HepG2 (cell line): ENCODE results near the gene CLCNKA. TPM values are rescaled to one million over a fixed set of nuclear protein-coding genes. Genes with fewer than 3 reads are reported as not detected.

Experiments used
- ATAC-seq: fragments of 200-7000 bp; cut with Tn5 transposase; 3 replicates; pipeline ENCODE4 v1.9.1; 2020; ENCODE audit warnings: mild to moderate bottlenecking, moderate library complexity
- BruUV-seq: library from RNA; stranded (reverse); fragments of 400-500 nt; replicated peaks from 2 replicates; lab custom pipeline; 2021; lab: Mats Ljungman, UMichigan
- CTCF ChIA-PET: fragments of 300-600 bp; formaldehyde crosslinking; extraction: SDS; loops from one replicate; lab custom pipeline; 2021; ENCODE audit warnings: low total read pairs, inconsistent platforms, low intra/inter-chr PET ratio; lab: Yijun Ruan, JAX
- POLR2A ChIA-PET: fragments of 350-600 bp; sonication (Branson Sonifier 250); formaldehyde crosslinking; loops from one replicate; lab custom pipeline; 2020; ENCODE audit warnings: antibody characterized with exemption, inconsistent platforms; lab: Yijun Ruan, JAX
- DNase-seq: peaks from one replicate; pipeline ENCODE4 v3.0.0-alpha.2; 2015; ENCODE audit warnings: low spot score
- FAIRE-seq: peaks from 3 replicates; lab custom pipeline; 2011; peaks lifted over from hg19 to GRCh38; lab: Jason Lieb, UNC
- H2AFZ ChIP-seq: one replicate; pipeline ENCODE4 v1.6.1; 2011; ENCODE audit warnings: low read length, inconsistent platforms
- H3K27ac ChIP-seq: fragments of 300-600 bp; 3 replicates; pipeline ENCODE4 v1.8.0; 2011; ENCODE audit warnings: mixed run types, mild to moderate bottlenecking, mixed read lengths, low read length, inconsistent platforms; ENCODE audit not compliant: insufficient read depth; ENCODE audit errors: extremely low read length
- H3K27me3 ChIP-seq, 2 experiments: fragments of 200-600 bp in 1 of 2; 2 replicates in 1 of 2; 3 replicates in 1 of 2; pipeline versions ENCODE4 v1.6.0 to v1.8.0; 2011; ENCODE audit warnings: low read length in 2 of 2, mild to moderate bottlenecking in 2 of 2, moderate library complexity in 2 of 2, inconsistent platforms in 1 of 2; ENCODE audit not compliant: insufficient read depth in 2 of 2, control insufficient read depth in 1 of 2
- H3K36me3 ChIP-seq, 2 experiments: fragments of 200-600 bp in 1 of 2; replicated peaks in 1 of 2; 2 replicates in 1 of 2; 3 replicates in 1 of 2; pipeline versions ENCODE4 v1.5.1 to v1.8.0; 2011; ENCODE audit warnings: low read length in 2 of 2, inconsistent platforms in 1 of 2; ENCODE audit not compliant: insufficient read depth in 2 of 2, control insufficient read depth in 1 of 2
- H3K4me1 ChIP-seq: 2 replicates; pipeline ENCODE4 v1.5.1; 2012; ENCODE audit warnings: low read length, inconsistent platforms; ENCODE audit not compliant: insufficient read depth
- H3K4me2 ChIP-seq: 2 replicates; pipeline ENCODE4 v1.6.0; 2011; ENCODE audit warnings: low read depth, low read length, inconsistent platforms
- H3K4me3 ChIP-seq, 3 experiments: fragments of 200-600 bp in 1 of 3; sonication (generic), shearing (Covaris generic) in 1 of 3; replicated peaks in 1 of 3; 2 replicates each; pipeline ENCODE4 v1.5.1; 2011 to 2016; ENCODE audit warnings: low read length in 3 of 3, inconsistent platforms in 2 of 3, low read depth in 2 of 3, mild to moderate bottlenecking in 2 of 3, control low read depth in 1 of 3, mixed read lengths in 1 of 3; ENCODE audit not compliant: insufficient read depth in 1 of 3
- H3K79me2 ChIP-seq: one replicate; pipeline ENCODE4 v1.6.1; 2011; ENCODE audit warnings: low read length, inconsistent platforms; ENCODE audit not compliant: insufficient read depth
- H3K9ac ChIP-seq: 2 replicates; pipeline ENCODE4 v1.6.0; 2011; ENCODE audit warnings: mild to moderate bottlenecking, low read depth, low read length, inconsistent platforms; ENCODE audit not compliant: insufficient read depth
- H3K9me3 ChIP-seq: 2 replicates; pipeline ENCODE4 v1.5.1; 2012; ENCODE audit warnings: mild to moderate bottlenecking, low read length
- H4K20me1 ChIP-seq: 2 replicates; pipeline ENCODE4 v1.6.0; 2011; ENCODE audit warnings: inconsistent platforms, mild to moderate bottlenecking, low read length, moderate library complexity; ENCODE audit not compliant: insufficient read depth
- ARID3A ChIP-seq: IDR thresholded peaks from 2 replicates; pipeline ENCODE4 v1.6.1; 2012; ENCODE audit warnings: low read depth, low read length, improper control_type of control experiment
- CHCHD3 ChIP-seq: sonication (generic); formaldehyde crosslinking; IDR thresholded peaks from 2 replicates; pipeline ENCODE4 v1.8.0; 2022; ENCODE audit warnings: mild to moderate bottlenecking, missing genetic modification reagents, moderate library complexity
- EHMT2 ChIP-seq: fragments of 200-600 bp; sonication (generic); IDR thresholded peaks from 2 replicates; pipeline ENCODE4 v1.7.0; 2017; ENCODE audit warnings: antibody characterized with exemption, low read depth, low read length, borderline replicate concordance
- FOXP1 ChIP-seq, 2 experiments: fragments of 450-650 bp in 1 of 2; IDR thresholded peaks; 2 replicates each; pipeline ENCODE4 v1.6.1; 2017 to 2018; ENCODE audit warnings: antibody characterized with exemption in 1 of 2
- HDAC2 ChIP-seq: sonication (generic); formaldehyde crosslinking; IDR thresholded peaks from 2 replicates; pipeline ENCODE4 v1.4.0; 2020; ENCODE audit warnings: missing genetic modification reagents
- NCOA5 ChIP-seq: sonication (generic); formaldehyde crosslinking; IDR thresholded peaks from 2 replicates; pipeline ENCODE4 v1.4.0; 2020; ENCODE audit warnings: missing genetic modification reagents
- NR1H2 ChIP-seq: sonication (generic); formaldehyde crosslinking; IDR thresholded peaks from 2 replicates; pipeline ENCODE4 v1.8.1; 2022; ENCODE audit warnings: low read depth, missing genetic modification reagents, borderline replicate concordance
- ZNF138 ChIP-seq: sonication (generic); formaldehyde crosslinking; IDR thresholded peaks from 2 replicates; pipeline ENCODE4 v1.5.0; 2020; ENCODE audit warnings: mild to moderate bottlenecking, low read depth, missing genetic modification reagents
- ZNF343 ChIP-seq: sonication (generic); formaldehyde crosslinking; IDR thresholded peaks from 2 replicates; pipeline ENCODE4 v1.4.0; 2020; ENCODE audit warnings: mild to moderate bottlenecking, missing genetic modification reagents
- ZNF354B ChIP-seq: sonication (generic); formaldehyde crosslinking; IDR thresholded peaks from 2 replicates; pipeline ENCODE4 v1.8.0; 2022; ENCODE audit warnings: mild to moderate bottlenecking, missing genetic modification reagents
- ZNF574 ChIP-seq: sonication (generic); formaldehyde crosslinking; IDR thresholded peaks from 2 replicates; pipeline ENCODE4 v1.4.0; 2020; ENCODE audit warnings: missing genetic modification reagents
- WGBS: methylation state at CpG from one replicate; pipeline ENCODE4 v1.1.6; 2017; ENCODE audit warnings: low lambda C conversion rate; 5-methylcytosine and 5-hydroxymethylcytosine counted together
- in situ Hi-C: cut with HindIII; loops from 2 replicates; pipeline ENCODE4 v1.10.0; 2017; ENCODE audit warnings: low pct_unique_long_range_greater_than_20kb; ENCODE audit not compliant: extremely low pct_ligation_motif_present
- intact Hi-C: fragments of 100-400 bp; cut with micrococcal nuclease; formaldehyde crosslinking; loops from one replicate; pipeline ENCODE4 v1.10.0; 2022; ENCODE audit not compliant: unreplicated experiment
- polyA plus RNA-seq, 8 experiments: library from polyadenylated mRNA; depleted of rRNA in 3 of 8; stranded (reverse) in 7 of 8; unstranded in 1 of 8; fragments of >200 nt; fragmentation: Illumina TruSeq in 4 of 8; extraction: Trizol in 4 of 8; gene quantifications; 2 replicates each; pipeline versions ENCODE4 v1.2.1 to v1.2.3, GENCODE V29; 2011 to 2016; ENCODE audit warnings: low read depth in 4 of 8, missing spikeins in 1 of 8, mixed read lengths in 1 of 8; ENCODE audit not compliant: insufficient read depth in 1 of 8
- total RNA-seq, 5 experiments: library from RNA; depleted of rRNA; stranded (reverse); fragments of >200 nt; fragmentation: Illumina TruSeq; extraction: Trizol; gene quantifications; 2 replicates each; pipeline ENCODE4 v1.2.3, GENCODE V29; 2016; ENCODE audit warnings: low read depth in 1 of 5

Gene CLCNKA
- total and polyA plus RNA-seq, 2 of the 13 experiments (the other 11 are each of a cell fraction or from before 2014, with no cell fraction given), result 0.03 TPM; not detected in 1

- in situ Hi-C loops (no loop called here), intact Hi-C loops (loop anchor here (10.0 kb wide), 1 partner anchor 72 kb away; no protein-coding TSS in a partner anchor)
- H3K9me3 ChIP-seq, result no peaks in the 10 kb centered on the region
- no peaks in the 10 kb centered on the region for H3K36me3 ChIP-seq
- POLR2A ChIA-PET, result no interaction called here
- no peaks in the 10 kb centered on the region for H4K20me1 ChIP-seq
- ATAC-seq (peak; percentile 13; the same call in 2 of the 3 replicates), DNase-seq (no peak), FAIRE-seq (no peak)
- CTCF ChIA-PET, result interaction anchor here (1.2 kb wide), 1 partner anchor 172 kb away, joined by 5 read pairs; no protein-coding TSS in a partner anchor
- peaks cover 42% of the 10 kb centered on the region for H3K4me1 ChIP-seq
- no peak overlapping the region for H3K9ac ChIP-seq
- BruUV-seq, result no TSS peak
- peak overlapping the region in 2 of 3 experiments; percentile 47 to 65; a peak in 4 of 6 replicates for H3K4me3 ChIP-seq
- no peak overlapping the region for H3K27ac ChIP-seq
- no peaks in the 10 kb centered on the region for H3K79me2 ChIP-seq
- H3K27me3 ChIP-seq, result peaks cover 3 to 72% of the 10 kb centered on the region in 2 experiments
- WGBS, result 4% methylated on average over 3 of the region's 49 CpGs
- H3K4me2 ChIP-seq, result peak overlapping the region; percentile 75
- H2AFZ ChIP-seq, result no peak overlapping the region
- TF ChIP-seq ZNF574 (CRISPR knock-in tag), result 0 out of 2 replicates have a peak, but pooled peaks have one; percentile 8
- no peak for TF ChIP-seq FOXP1 (IDR thresholded peaks at IDR 0.05)
- TF ChIP-seq FOXP1 (CRISPR knock-in tag; IDR thresholded peaks at IDR 0.05), result no peak
- TF ChIP-seq NR1H2 (CRISPR knock-in tag), result no peak
- no peak for TF ChIP-seq ZNF138
- no peak for TF ChIP-seq ZNF354B (CRISPR knock-in tag)
- TF ChIP-seq ZNF343 (CRISPR knock-in tag), result no peak
- no peak for TF ChIP-seq HDAC2 (CRISPR knock-in tag)
- TF ChIP-seq EHMT2, result no peak
- no peak for TF ChIP-seq NCOA5 (CRISPR knock-in tag)
- TF ChIP-seq ARID3A, result no peak
- TF ChIP-seq CHCHD3, result peak; percentile 30; the same call in 1 of the 2 replicates
Observed at GRCh38 chr1:16072616-16073484, 51.0 kb downstream of the CLCNKA start.
